Measurements from ENCODE around the gene ZNF429. TPM values are rescaled to one million over a fixed set of nuclear protein-coding genes. Genes with fewer than 3 reads are reported as not detected.
"Not testable (repeated sequence)": the region's sequence is repeated elsewhere in the genome, so short reads cannot be mapped to it uniquely, and the experiment has no call there.

ZNF429 gene
- total RNA-seq, 1 donor from 2014 or later, result 10.0 TPM

DNA sequence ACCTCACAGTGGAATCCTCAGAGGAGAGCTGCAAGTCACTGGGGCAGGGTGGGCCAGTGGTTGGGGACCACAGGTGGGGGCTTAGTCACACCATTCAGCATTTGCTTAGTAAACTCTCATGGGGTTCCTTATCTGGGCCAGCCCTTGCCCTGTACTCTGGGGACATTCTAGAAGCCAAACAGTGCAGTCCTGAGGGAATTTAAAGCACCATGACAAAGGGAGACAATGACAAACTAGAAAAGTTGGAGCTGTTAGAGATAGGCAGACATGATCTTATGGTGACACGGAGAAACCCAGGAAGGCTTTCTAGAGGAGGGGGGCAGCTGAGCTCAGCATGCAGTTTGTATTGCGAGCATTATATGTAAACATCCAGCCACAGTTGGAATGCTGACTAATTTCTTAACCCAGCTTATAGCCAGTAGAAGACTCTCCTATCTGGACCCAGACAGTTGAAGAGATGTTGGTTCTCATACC is 87.6 kb downstream of the ZNF429 start:
- Histone ChIP-seq H3K9me3 (replicated peaks) (no peaks in the 10 kb centered on the region), H3K27ac (replicated peaks) (peak overlapping the region; percentile 16), H3K4me1 (peaks cover 11% of the 10 kb centered on the region), H3K4me3 (no peak overlapping the region), H3K36me3 (peaks cover 4% of the 10 kb centered on the region), H3K27me3 (ENCODE audit: low read depth) (no peaks in the 10 kb centered on the region)
- intact Hi-C loops (cut with micrococcal nuclease), result no loop called here
- DNase-seq, result no peak
- TF ChIP-seq, protein P1, sequence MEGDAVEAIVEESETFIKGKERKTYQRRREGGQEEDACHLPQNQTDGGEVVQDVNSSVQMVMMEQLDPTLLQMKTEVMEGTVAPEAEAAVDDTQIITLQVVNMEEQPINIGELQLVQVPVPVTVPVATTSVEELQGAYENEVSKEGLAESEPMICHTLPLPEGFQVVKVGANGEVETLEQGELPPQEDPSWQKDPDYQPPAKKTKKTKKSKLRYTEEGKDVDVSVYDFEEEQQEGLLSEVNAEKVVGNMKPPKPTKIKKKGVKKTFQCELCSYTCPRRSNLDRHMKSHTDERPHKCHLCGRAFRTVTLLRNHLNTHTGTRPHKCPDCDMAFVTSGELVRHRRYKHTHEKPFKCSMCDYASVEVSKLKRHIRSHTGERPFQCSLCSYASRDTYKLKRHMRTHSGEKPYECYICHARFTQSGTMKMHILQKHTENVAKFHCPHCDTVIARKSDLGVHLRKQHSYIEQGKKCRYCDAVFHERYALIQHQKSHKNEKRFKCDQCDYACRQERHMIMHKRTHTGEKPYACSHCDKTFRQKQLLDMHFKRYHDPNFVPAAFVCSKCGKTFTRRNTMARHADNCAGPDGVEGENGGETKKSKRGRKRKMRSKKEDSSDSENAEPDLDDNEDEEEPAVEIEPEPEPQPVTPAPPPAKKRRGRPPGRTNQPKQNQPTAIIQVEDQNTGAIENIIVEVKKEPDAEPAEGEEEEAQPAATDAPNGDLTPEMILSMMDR (IDR thresholded peaks at IDR 0.05; ENCODE audit: borderline replicate concordance), result no peak

DNA sequence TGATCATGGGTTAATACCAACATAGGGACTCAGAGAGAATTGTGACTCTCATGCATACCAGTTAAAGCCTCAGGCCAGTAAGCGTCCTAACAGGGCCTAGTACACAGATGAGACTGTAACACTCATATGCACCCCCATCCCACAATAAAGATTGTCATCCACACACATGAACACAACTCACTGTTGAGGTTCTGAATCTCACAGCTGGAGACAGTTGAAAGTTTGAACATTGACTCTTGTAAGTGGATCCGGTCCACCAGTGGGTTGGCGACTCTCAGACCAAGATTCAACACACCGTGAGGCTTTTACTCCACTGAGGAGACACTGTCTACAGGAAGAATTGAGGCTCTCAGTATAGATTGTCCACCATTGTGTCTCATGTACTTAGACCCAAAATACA is 88.1 kb downstream of the ZNF429 start:
- peak overlapping the region; percentile 4 for H3K27ac ChIP-seq (replicated peaks)

DNA sequence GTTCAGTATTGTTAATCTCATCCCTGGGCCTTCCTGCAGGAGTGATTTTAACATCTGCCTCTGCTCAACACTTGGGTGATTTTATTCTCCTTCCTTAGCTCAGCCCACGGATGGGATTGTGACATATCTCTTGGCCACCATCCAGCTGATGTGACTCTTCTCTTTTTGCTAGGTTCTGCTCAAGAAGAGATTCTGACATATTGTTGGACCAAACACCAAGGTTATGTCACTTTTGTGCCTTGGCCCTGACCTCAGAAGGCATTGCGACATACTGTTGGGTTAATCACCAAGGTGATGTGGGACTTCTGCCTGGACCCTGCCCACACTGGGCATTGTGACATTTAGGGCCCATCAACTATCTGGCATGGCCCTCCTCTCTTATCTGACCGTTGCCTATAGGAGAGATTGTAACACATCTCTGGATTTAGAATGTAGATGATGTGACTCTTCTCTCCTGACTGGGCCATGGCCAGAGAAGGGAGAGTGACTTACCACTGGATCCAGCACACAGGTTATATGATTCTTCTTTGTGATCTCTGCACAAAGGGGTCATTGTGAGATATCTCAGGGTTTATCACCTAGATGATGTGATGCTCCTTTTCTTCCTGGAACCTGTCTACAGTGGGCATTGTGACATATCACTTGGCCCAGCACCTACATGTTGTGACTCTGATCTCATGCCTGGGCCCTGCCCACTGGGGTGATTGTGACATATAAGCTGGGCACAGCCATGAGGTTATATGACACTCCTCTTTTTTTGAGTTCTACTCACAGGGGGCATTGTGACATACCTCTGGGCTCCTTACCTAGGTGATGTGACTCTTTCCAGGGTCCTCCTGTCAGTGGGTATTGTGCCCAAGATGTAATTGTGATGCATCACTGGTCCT is 88.8 kb downstream of the ZNF429 start:
- peaks cover 4% of the 10 kb centered on the region for H3K36me3 ChIP-seq
- TF ChIP-seq, protein P1 (IDR thresholded peaks at IDR 0.05; ENCODE audit: borderline replicate concordance), result no peak
- H3K4me3 ChIP-seq, result no peak overlapping the region
- peak; percentile 36 for DNase-seq
- H3K4me1 ChIP-seq, result peaks cover 11% of the 10 kb centered on the region
- intact Hi-C loops (cut with micrococcal nuclease), result no loop called here
- no peaks in the 10 kb centered on the region for H3K9me3 ChIP-seq (replicated peaks)
- H3K27ac ChIP-seq (replicated peaks), result peak overlapping the region; percentile 4
- H3K27me3 ChIP-seq (ENCODE audit: low read depth), result no peaks in the 10 kb centered on the region

More for the DNA sequence above, 88.1 kb downstream of the ZNF429 start:
- peaks cover 11% of the 10 kb centered on the region for H3K4me1 ChIP-seq
- no peak overlapping the region for H3K4me3 ChIP-seq
- TF ChIP-seq, protein P1 (IDR thresholded peaks at IDR 0.05; ENCODE audit: borderline replicate concordance), result no peak
- no peak for DNase-seq
- H3K36me3 ChIP-seq, result peaks cover 4% of the 10 kb centered on the region
- H3K9me3 ChIP-seq (replicated peaks), result no peaks in the 10 kb centered on the region
- no peaks in the 10 kb centered on the region for H3K27me3 ChIP-seq (ENCODE audit: low read depth)
- intact Hi-C loops (cut with micrococcal nuclease), result no loop called here

DNA sequence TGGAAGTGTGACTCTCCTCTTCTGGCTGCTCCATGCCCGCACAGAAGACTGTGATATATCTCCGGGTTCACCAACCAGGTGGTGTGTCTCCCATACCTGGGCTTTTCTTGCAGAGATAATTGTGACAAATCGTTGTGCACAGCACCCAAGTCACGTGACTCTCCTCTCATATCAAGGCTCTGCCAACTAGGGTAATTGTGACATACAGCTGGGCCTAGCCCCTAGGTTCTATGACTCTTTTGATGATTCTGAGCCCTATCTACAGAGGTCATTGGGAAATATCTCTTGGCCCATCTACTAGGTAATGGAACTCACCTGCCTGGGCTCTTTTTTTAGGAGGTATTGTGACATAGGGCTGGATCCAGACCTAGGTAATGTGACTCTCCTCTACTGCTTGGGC is 89.8 kb downstream of the ZNF429 start:
- H3K4me3 ChIP-seq, result no peak overlapping the region
- peaks cover 11% of the 10 kb centered on the region for H3K4me1 ChIP-seq
- H3K36me3 ChIP-seq, result peaks cover 4% of the 10 kb centered on the region
- no peak overlapping the region for H3K27ac ChIP-seq (replicated peaks)
- no peaks in the 10 kb centered on the region for H3K9me3 ChIP-seq (replicated peaks)
- no peaks in the 10 kb centered on the region for H3K27me3 ChIP-seq (ENCODE audit: low read depth)
- TF ChIP-seq, protein P1 (IDR thresholded peaks at IDR 0.05; ENCODE audit: borderline replicate concordance), result no peak
- DNase-seq, result no peak
- intact Hi-C loops (cut with micrococcal nuclease), result no loop called here

DNA sequence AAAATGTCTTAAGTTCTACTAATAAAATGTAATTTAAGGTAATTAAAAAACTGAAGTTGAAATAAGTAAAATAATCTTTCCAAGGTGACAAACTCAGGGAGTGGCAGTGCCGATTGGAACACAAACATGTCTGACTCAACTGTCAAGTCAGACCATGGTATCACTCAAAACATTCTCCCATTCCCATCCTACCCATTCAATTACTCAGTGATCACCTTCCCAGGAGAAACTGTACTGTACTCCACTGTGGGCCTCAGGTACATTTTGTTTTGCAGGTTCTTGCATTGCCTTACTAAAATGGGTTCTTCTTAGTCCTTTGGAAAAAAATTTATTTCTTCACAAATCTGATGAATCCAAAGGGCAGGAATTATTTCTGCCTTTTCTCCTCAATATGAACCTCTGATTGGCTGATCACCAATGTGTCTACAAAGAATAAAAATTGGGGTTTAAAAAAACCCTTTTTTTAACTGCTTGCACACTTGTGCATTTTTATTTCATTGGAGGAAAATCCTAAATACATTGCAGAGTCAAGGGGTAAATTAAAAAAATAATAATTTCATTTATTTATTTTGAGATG is 96.8 kb downstream of the ZNF429 start:
- H3K4me3 ChIP-seq, result peak overlapping the region; percentile 29
- peaks cover 35% of the 10 kb centered on the region for H3K4me1 ChIP-seq
- intact Hi-C loops (cut with micrococcal nuclease), result no loop called here
- no peaks in the 10 kb centered on the region for H3K27me3 ChIP-seq (ENCODE audit: low read depth)
- H3K27ac ChIP-seq (replicated peaks), result peak overlapping the region; percentile 90
- no peaks in the 10 kb centered on the region for H3K9me3 ChIP-seq (replicated peaks)
- TF ChIP-seq, protein P1 (IDR thresholded peaks at IDR 0.05; ENCODE audit: borderline replicate concordance), result no peak
- DNase-seq, result no peak
- H3K36me3 ChIP-seq, result peaks cover 3% of the 10 kb centered on the region

DNA sequence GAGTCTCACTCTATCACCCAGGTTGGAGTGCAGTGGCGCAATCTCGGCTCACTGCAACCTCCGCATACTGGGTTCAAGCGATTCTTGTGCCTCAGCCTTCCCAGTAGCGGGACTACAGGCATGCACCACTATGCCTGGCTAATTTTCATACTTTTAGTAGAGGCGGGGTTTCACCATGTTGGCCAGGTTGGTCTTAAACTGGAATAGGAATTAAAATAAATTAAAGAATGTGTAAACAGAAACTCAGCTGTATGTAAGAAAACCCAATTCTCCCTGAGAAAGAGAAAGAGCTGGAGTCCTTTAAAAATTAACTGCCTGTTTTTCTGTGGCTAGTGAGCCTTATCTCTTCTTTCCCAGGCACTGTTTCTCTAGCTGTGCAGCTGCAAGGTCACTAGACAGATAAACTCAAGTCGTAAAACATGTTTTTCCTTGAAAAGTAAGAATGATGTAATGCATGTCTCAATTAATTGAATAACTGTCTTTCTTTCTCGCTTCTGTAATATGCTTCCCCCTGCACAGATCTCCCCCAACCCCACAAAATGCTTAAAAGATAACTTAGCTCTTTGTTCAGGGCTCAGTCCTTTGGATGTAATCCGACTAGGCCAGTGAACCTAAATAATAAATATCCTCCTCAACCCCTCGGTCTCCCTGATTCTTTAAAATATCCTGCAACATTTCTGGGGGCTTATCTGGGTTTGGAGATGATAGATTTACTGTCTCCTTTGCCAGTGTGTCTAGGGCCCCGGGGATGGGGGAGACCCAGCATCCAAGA is 97.4 kb downstream of the ZNF429 start:
- DNase-seq; intact Hi-C loops (cut with micrococcal nuclease); H3K27me3 ChIP-seq (ENCODE audit: low read depth); H3K9me3 ChIP-seq (replicated peaks); H3K36me3 ChIP-seq: not testable (repeated sequence)
- Histone ChIP-seq H3K27ac (replicated peaks) (peak overlapping the region; percentile 90), H3K4me1 (peaks cover 35% of the 10 kb centered on the region), H3K4me3 (peak overlapping the region; percentile 29)
